IPS-20b (cell line): Measurements from ENCODE around the gene C2orf42.
"Not testable (repeated sequence)": the region's sequence is repeated elsewhere in the genome, so short reads cannot be mapped to it uniquely, and the experiment has no call there.

Experiments
- H3K27ac ChIP-seq: one replicate; pipeline ENCODE4 v1.5.1; 2013; ENCODE audit warnings: low read length
- H3K27me3 ChIP-seq: 2 replicates; pipeline ENCODE4 v1.6.1; 2013; ENCODE audit warnings: mild to moderate bottlenecking, low read length, inconsistent platforms; ENCODE audit not compliant: insufficient read depth
- H3K36me3 ChIP-seq: 2 replicates; pipeline ENCODE4 v1.6.1; 2013; ENCODE audit warnings: low read depth, mild to moderate bottlenecking, inconsistent platforms, low read length, moderate library complexity; ENCODE audit not compliant: insufficient read depth
- H3K4me1 ChIP-seq: 2 replicates; pipeline ENCODE4 v1.6.1; 2013; ENCODE audit warnings: mild to moderate bottlenecking, control low read depth, inconsistent platforms, low read length, moderate library complexity; ENCODE audit not compliant: insufficient read depth
- H3K4me3 ChIP-seq: 2 replicates; pipeline ENCODE4 v1.5.1; 2013; ENCODE audit warnings: mild to moderate bottlenecking, low read length, inconsistent platforms
- H3K9ac ChIP-seq: 2 replicates; pipeline ENCODE4 v1.6.1; 2013; ENCODE audit warnings: low read depth, mild to moderate bottlenecking, inconsistent platforms, low read length, moderate library complexity
- H3K9me3 ChIP-seq: 2 replicates; pipeline ENCODE4 v1.6.1; 2013; ENCODE audit warnings: mild to moderate bottlenecking, low read depth, low read length, inconsistent platforms; ENCODE audit not compliant: insufficient read depth

C2orf42 gene

GRCh38 chr2:70202236-70202806, 11.5 kb upstream of the C2orf42 start:
- H3K36me3 ChIP-seq, result no peaks in the 10 kb centered on the region
- no peak overlapping the region for H3K27ac ChIP-seq
- no peak overlapping the region for H3K9ac ChIP-seq
- H3K4me3 ChIP-seq, result no peak overlapping the region
- no peaks in the 10 kb centered on the region for H3K4me1 ChIP-seq
- H3K27me3 ChIP-seq, result no peaks in the 10 kb centered on the region
- H3K9me3 ChIP-seq, result no peaks in the 10 kb centered on the region

DNA sequence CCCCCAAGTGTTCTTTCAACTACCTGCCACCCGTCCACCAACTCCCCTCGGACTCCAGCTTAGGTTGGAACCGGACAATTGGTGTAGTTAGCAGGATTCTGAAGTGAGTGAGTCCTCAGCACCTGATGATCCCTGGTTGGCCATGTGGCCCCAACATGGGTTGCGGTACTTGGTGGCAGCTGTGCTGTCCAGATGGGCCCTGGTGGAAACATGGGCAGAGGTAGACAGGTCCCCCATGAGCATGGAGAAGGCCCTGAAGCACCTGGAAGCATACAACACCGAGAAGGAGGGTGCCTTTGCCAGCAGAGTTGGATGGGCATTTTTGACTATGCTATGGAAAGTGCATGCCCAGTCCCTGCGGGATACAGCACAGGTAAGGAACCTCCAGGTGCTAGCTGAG, 11.0 kb upstream of the C2orf42 start:
- Histone ChIP-seq H3K9ac (no peak overlapping the region), H3K4me3 (no peak overlapping the region), H3K4me1 (no peaks in the 10 kb centered on the region), H3K9me3 (no peaks in the 10 kb centered on the region), H3K27ac (no peak overlapping the region), H3K36me3 (no peaks in the 10 kb centered on the region), H3K27me3 (no peaks in the 10 kb centered on the region)

DNA sequence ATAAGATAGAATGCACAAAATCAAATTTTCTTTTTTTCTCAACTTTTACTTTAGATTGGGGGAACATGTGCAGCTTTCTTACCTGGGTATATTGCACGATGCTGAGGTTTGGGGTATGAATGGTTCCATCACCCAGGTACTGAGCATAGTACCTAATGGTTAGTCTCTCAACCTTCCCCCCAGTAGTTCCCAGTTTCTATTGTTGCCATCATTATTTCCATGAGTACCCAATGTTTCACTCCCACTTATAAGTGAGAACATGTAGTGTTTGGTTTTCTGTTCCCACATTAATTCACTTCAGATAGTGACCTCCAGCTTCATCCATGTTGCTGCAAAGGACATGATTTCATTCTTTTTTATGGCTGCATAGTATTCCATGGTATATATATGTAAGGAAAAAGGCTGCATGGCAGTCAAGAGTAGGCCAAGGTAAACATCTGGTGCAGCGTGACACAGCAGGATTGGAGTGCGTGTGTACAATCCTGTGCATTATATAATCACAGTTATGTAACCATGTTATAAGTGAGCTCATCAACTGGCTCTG, 10.5 kb upstream of the C2orf42 start:
- Histone ChIP-seq H3K4me3 (no peak overlapping the region), H3K27me3 (no peaks in the 10 kb centered on the region), H3K9me3 (no peaks in the 10 kb centered on the region), H3K27ac (no peak overlapping the region), H3K36me3 (no peaks in the 10 kb centered on the region), H3K9ac (no peak overlapping the region), H3K4me1 (no peaks in the 10 kb centered on the region)

DNA sequence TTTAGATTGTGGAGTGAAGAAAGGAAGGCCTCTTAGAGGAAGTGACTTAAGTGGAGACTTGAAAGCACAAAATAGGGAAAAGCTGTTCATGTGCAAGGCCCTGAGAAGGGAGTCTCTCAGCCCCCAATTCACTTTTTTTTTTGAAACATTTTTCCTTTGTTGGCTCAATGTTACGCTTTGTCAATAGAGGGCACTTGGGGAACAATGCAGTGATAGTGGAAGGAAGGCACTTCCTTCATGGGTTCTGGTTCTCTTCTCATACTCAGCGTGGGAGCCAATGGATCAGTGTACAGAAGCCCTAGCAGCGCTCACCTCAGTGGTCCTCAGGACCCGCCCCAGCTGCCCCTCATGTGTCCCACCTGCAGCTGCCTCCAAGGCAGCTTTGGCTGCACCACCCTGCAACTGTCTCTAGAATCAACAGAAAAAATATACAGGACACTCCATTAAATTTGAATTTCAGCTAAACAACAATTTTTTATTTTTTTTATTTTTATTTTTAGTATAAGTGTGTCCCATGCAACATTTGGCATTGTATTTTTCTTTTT, 8.6 kb upstream of the C2orf42 start:
- Histone ChIP-seq H3K9me3 (no peaks in the 10 kb centered on the region), H3K9ac (no peak overlapping the region)

GRCh38 chr2:70192516-70192915, 1.7 kb upstream of the C2orf42 start:
- no peak overlapping the region for H3K9ac ChIP-seq
- H3K4me3 ChIP-seq, result no peak overlapping the region
- no peak overlapping the region for H3K27ac ChIP-seq
- no peaks in the 10 kb centered on the region for H3K9me3 ChIP-seq
- H3K27me3 ChIP-seq, result no peaks in the 10 kb centered on the region
- no peaks in the 10 kb centered on the region; the same call in 1 of the 2 replicates for H3K4me1 ChIP-seq
- no peaks in the 10 kb centered on the region for H3K36me3 ChIP-seq

More for the DNA sequence above, 8.6 kb upstream of the C2orf42 start:
- Histone ChIP-seq H3K27me3 (no peaks in the 10 kb centered on the region), H3K4me3 (no peak overlapping the region), H3K4me1 (no peaks in the 10 kb centered on the region), H3K36me3 (no peaks in the 10 kb centered on the region), H3K27ac (no peak overlapping the region)

- Histone ChIP-seq H3K27me3 (no peaks in the 10 kb centered on the region), H3K27ac (no peak overlapping the region), H3K9ac (peak overlapping the region; percentile 98; the same call in 1 of the 2 replicates), H3K4me1 (no peaks in the 10 kb centered on the region; the same call in 1 of the 2 replicates), H3K4me3 (peak overlapping the region; percentile 100), H3K36me3 (no peaks in the 10 kb centered on the region), H3K9me3 (no peaks in the 10 kb centered on the region)
These were observed 471 bp upstream of the C2orf42 start for GRCh38 chr2:70191244-70191735.

GRCh38 chr2:70188460-70188859, 2.4 kb downstream of the C2orf42 start:
- Histone ChIP-seq H3K9ac (no peak overlapping the region), H3K4me3 (no peak overlapping the region), H3K27me3 (no peaks in the 10 kb centered on the region), H3K9me3 (no peaks in the 10 kb centered on the region), H3K36me3 (no peaks in the 10 kb centered on the region), H3K4me1 (no peaks in the 10 kb centered on the region; the same call in 1 of the 2 replicates), H3K27ac (no peak overlapping the region)

- H3K4me1 ChIP-seq, H3K36me3 ChIP-seq, H3K4me3 ChIP-seq, H3K27ac ChIP-seq, H3K9me3 ChIP-seq, H3K9ac ChIP-seq, H3K27me3 ChIP-seq: not testable (repeated sequence)
These were observed 3.6 kb downstream of the C2orf42 start for GRCh38 chr2:70187170-70187569.

- peaks cover 22% of the 10 kb centered on the region for H3K36me3 ChIP-seq
- H3K9me3 ChIP-seq, result no peaks in the 10 kb centered on the region
- no peaks in the 10 kb centered on the region for H3K27me3 ChIP-seq
- no peak overlapping the region for H3K27ac ChIP-seq
- no peak overlapping the region for H3K4me3 ChIP-seq
- no peaks in the 10 kb centered on the region for H3K4me1 ChIP-seq
- no peak overlapping the region for H3K9ac ChIP-seq
These were observed 8.1 kb downstream of the C2orf42 start for GRCh38 chr2:70182689-70183088.

DNA sequence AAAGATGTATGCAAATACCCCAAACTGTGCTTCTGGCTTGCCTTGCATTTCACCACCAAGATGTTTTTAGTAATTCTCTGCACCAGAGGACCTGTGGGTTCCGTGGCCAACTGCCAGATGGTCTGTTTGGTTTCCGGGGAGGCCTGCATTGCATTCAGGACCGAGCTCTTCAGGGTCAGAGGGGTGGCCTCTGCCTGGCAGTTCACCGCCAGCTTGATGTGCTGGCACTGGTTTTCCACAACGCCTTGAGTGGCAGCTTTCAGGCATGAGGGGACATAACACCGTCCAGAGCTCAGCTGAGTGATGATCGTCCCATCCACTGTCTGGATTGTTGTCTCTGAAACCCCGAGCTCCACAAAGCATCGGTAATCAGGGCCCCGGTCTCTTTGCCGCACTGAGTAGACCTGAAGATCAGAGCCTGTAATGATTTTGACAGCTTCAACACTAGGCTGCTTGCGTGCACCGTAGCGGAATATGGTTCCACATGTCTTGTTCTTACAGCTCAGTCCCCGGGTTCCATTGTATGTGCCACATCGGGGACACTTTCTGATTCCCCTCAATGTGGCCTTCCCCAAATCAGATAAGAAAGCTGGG, 9.4 kb downstream of the C2orf42 start:
- Histone ChIP-seq H3K27ac (no peak overlapping the region), H3K4me3 (no peak overlapping the region), H3K36me3 (peaks cover 29% of the 10 kb centered on the region), H3K9me3 (no peaks in the 10 kb centered on the region), H3K4me1 (no peaks in the 10 kb centered on the region), H3K9ac (no peak overlapping the region), H3K27me3 (no peaks in the 10 kb centered on the region)

DNA sequence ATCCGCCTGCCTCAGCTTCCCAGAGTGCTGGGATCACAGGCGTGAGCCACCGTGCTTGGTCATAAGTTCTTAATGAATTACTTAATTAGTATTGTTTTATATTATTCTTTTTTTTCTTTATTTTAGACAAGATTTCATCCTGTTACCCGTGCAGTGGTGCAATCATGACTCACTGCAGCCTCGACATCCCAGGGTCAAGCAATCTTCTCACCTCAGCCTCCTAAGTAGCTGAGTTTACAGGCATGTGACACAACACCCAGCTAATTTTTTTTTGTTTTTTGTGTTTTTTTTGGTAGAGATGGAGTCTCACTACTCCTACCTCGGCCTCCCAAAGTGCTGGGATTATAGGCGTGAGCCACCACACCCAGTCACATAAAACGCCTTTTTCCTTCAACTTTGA, 17.3 kb downstream of the C2orf42 start:
- Histone ChIP-seq H3K9me3 (no peaks in the 10 kb centered on the region), H3K9ac (no peak overlapping the region), H3K4me3 (no peak overlapping the region), H3K27ac (no peak overlapping the region), H3K27me3 (no peaks in the 10 kb centered on the region), H3K36me3 (peaks cover 27% of the 10 kb centered on the region), H3K4me1 (no peaks in the 10 kb centered on the region)

DNA sequence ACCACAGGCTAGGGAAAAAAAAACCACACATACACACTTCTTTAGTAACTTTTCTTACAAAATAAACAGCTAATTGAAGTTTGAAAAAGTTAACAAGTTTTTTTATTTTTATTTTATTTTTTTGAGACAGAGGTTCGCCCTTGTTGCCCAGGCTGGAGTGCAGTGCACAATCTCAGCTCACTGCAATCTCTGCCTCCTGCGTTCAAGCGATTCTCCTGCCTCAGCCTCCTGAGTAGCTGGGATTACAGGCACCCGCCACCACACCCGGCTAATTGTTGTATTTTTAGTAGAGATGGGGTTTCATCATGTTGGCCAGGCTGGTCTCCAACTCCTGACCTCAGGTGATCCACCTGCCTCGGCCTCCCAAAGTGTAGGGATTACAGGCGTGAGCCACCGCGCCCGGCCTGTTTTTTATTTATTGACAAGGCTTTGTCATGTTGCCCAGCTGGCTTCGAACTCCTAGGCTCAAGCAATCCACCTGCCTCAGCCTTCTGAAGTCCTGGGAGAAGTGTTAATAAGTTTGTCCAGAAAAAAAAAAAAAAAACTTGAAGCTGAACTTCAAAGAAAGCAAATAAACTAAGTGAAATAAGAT, 21.1 kb downstream of the C2orf42 start:
- not testable (repeated sequence) for H3K27ac ChIP-seq, H3K9me3 ChIP-seq, H3K4me3 ChIP-seq, H3K4me1 ChIP-seq, H3K27me3 ChIP-seq, H3K9ac ChIP-seq
- peaks cover 20% of the 10 kb centered on the region for H3K36me3 ChIP-seq
